HUES6 (cell line): ENCODE measurements around the gene TPSG1.

ENCODE experiments used
- H3K27ac ChIP-seq: 2 replicates; pipeline ENCODE4 v1.7.0; 2013; ENCODE audit warnings: low read depth, mild to moderate bottlenecking, low read length, inconsistent platforms
- H3K27me3 ChIP-seq: 2 replicates; pipeline ENCODE4 v1.6.1; 2013; ENCODE audit warnings: low read length; ENCODE audit not compliant: control insufficient read depth, insufficient read depth
- H3K36me3 ChIP-seq: 2 replicates; pipeline ENCODE4 v1.6.1; 2013; ENCODE audit warnings: low read length; ENCODE audit not compliant: control insufficient read depth, insufficient read depth
- H3K4me1 ChIP-seq: 2 replicates; pipeline ENCODE4 v1.6.1; 2013; ENCODE audit warnings: low read length; ENCODE audit not compliant: control insufficient read depth, insufficient read depth
- H3K4me3 ChIP-seq: 2 replicates; pipeline ENCODE4 v1.5.1; 2013; ENCODE audit warnings: low read depth, low read length
- H3K9ac ChIP-seq: one replicate; pipeline ENCODE4 v1.6.1; 2013; ENCODE audit warnings: mild to moderate bottlenecking, low read length
- H3K9me3 ChIP-seq: 2 replicates; pipeline ENCODE4 v1.6.1; 2013; ENCODE audit warnings: low read depth, low read length; ENCODE audit not compliant: control insufficient read depth, insufficient read depth

Gene TPSG1

DNA sequence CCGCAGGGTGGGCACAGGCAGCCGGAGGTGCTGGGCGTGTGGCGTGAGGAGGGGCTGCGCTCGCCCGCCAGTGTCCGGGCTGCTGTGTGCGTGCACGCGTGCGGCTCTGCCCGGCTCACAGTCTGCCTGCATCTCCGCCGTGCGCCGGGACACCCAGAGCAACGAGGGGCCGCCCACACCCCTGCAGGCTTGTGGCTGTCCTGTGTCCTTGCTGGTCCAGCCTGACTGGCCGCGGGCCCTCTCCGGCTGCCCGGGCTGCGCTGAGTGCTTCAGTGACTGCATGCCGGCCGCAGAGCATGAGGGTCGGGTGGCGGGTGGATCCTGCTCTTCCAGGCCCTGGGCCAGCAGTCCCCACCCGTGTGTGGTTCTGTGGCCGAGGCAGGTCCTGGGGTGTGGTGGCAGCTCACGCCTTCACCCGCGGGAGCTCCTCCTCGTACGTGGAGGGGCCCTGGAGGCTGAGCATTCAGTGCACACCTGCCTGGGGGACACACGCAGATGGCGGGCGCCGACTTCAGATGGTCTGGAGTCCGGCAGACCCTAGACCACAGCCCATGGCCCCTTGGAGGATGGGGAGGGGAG, 12.4 kb downstream of the TPSG1 start:
- H3K4me3 ChIP-seq, result no peak overlapping the region
- H3K27ac ChIP-seq, result no peak overlapping the region
- H3K27me3 ChIP-seq, result no peaks in the 10 kb centered on the region
- H3K9me3 ChIP-seq, result no peaks in the 10 kb centered on the region
- no peak overlapping the region for H3K9ac ChIP-seq
- H3K36me3 ChIP-seq, result peaks cover 45% of the 10 kb centered on the region
- H3K4me1 ChIP-seq, result no peaks in the 10 kb centered on the region

DNA sequence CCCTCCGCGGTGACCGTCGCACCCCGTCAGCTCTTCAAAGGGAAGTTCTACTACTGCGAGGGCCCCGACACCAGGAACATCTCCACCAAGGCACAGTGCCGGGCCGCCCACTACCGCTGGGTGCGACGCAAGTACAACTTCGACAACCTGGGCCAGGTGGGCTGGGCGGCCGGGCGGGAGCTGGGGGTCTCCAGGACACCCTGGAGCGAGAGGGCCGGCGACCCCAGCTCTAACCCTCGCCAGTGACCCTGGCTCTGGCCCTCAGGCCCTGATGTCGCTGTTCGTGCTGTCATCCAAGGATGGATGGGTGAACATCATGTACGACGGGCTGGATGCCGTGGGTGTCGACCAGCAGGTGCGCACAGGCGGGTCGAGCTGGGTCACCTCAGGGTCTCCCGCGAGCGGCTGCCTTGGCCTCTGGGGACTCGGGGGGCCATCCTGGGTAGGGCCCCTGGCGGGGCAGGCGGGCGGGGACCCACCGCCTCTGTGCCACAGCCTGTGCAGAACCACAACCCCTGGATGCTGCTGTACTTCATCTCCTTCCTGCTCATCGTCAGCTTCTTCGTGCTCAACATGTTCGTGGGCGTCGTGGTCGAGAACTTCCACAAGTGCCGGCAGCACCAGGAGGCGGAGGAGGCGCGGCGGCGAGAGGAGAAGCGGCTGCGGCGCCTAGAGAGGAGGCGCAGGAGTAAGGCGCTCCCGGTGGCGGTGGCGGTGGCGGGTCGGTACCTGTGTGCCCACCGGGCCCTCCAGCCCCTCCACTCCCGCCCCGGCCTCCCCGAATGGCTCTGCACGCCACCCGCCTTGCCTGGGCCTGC, 13.4 kb downstream of the TPSG1 start:
- H3K4me3 ChIP-seq, result no peak overlapping the region
- no peak overlapping the region for H3K9ac ChIP-seq
- H3K4me1 ChIP-seq, result no peaks in the 10 kb centered on the region
- H3K27me3 ChIP-seq, result no peaks in the 10 kb centered on the region
- no peaks in the 10 kb centered on the region for H3K9me3 ChIP-seq
- H3K36me3 ChIP-seq, result peaks cover 45% of the 10 kb centered on the region
- no peak overlapping the region for H3K27ac ChIP-seq

DNA sequence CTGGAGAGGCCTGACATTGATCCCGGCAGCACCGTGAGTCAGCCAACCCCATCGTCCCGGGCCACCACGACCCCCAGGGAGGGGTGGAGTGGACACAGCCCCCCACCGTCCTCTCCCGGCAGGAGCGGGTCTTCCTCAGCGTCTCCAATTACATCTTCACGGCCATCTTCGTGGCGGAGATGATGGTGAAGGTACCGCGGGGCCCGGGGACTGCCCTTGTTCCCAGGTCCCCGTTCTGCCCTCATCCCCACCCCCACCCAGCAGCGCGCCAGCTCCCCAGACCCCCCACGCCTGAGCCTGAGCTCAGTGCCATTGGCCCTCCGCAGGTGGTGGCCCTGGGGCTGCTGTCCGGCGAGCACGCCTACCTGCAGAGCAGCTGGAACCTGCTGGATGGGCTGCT, 14.6 kb downstream of the TPSG1 start:
- H3K4me1 ChIP-seq, result no peaks in the 10 kb centered on the region
- H3K9ac ChIP-seq, result no peak overlapping the region
- no peak overlapping the region for H3K27ac ChIP-seq
- no peak overlapping the region for H3K4me3 ChIP-seq
- peaks cover 37% of the 10 kb centered on the region for H3K36me3 ChIP-seq
- no peaks in the 10 kb centered on the region for H3K27me3 ChIP-seq
- H3K9me3 ChIP-seq, result no peaks in the 10 kb centered on the region

DNA sequence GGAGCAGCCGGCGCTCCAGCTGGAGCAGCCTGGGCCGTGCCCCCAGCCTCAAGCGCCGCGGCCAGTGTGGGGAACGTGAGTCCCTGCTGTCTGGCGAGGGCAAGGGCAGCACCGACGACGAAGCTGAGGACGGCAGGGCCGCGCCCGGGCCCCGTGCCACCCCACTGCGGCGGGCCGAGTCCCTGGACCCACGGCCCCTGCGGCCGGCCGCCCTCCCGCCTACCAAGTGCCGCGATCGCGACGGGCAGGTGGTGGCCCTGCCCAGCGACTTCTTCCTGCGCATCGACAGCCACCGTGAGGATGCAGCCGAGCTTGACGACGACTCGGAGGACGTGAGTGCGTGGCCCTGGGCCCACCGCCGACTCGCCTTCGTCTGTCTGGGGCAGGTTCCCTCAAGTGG, 16.0 kb downstream of the TPSG1 start:
- H3K27ac ChIP-seq, result no peak overlapping the region
- no peak overlapping the region for H3K4me3 ChIP-seq
- H3K4me1 ChIP-seq, result no peaks in the 10 kb centered on the region
- no peak overlapping the region for H3K9ac ChIP-seq
- no peaks in the 10 kb centered on the region for H3K27me3 ChIP-seq
- H3K9me3 ChIP-seq, result no peaks in the 10 kb centered on the region
- H3K36me3 ChIP-seq, result peaks cover 38% of the 10 kb centered on the region

DNA sequence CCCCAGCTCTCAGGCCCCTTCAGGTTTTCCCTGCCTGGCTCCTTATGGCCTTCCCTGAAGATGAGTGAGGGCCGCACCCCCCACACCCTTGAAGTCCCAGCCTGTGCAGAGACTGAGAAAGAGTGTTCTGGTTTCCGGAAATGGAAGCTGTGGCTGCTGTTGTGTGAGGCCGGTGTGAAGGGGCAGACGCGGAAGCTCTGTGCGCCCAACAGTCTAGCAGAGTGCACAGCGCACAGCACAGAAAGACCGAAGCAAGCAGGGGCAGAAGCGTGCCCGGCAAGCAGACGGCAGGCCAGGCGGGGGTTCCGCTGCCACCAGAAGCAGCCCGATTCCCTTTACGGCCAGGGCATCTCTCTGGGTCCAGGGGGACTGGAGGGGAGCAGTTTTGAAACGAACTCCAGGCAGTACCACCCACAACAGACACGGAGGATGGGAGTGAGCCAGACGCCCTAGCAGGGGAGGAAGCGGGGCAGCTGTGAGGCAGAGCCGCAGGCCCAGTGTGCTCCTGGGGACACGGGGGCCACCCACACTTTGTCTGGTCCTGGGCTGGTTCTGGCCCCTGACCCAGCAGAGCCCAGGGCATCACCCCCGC, 16.7 kb downstream of the TPSG1 start:
- Histone ChIP-seq H3K9ac (no peak overlapping the region), H3K4me3 (no peak overlapping the region), H3K27me3 (no peaks in the 10 kb centered on the region), H3K27ac (no peak overlapping the region), H3K36me3 (peaks cover 38% of the 10 kb centered on the region), H3K4me1 (no peaks in the 10 kb centered on the region), H3K9me3 (no peaks in the 10 kb centered on the region)

DNA sequence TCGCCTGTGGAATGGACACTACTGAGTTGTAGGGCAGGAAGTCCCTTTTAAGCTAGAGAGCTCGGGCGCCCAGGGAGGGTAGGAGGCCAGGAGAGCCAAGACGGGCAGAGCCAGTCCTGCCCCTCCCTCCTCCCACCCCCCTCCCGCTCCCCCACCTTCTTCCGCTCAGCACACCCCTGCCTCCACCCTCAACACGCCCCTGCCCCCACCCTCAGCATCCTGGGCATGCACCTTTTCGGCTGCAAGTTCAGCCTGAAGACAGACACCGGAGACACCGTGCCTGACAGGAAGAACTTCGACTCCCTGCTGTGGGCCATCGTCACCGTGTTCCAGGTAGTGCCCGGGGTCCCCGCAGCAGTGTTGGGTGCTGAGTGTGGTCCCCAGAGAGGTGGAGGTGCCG, 18.3 kb downstream of the TPSG1 start:
- no peaks in the 10 kb centered on the region for H3K4me1 ChIP-seq
- H3K9me3 ChIP-seq, result no peaks in the 10 kb centered on the region
- no peaks in the 10 kb centered on the region for H3K27me3 ChIP-seq
- H3K4me3 ChIP-seq, result no peak overlapping the region
- no peak overlapping the region for H3K9ac ChIP-seq
- peaks cover 41% of the 10 kb centered on the region for H3K36me3 ChIP-seq
- no peak overlapping the region for H3K27ac ChIP-seq

DNA sequence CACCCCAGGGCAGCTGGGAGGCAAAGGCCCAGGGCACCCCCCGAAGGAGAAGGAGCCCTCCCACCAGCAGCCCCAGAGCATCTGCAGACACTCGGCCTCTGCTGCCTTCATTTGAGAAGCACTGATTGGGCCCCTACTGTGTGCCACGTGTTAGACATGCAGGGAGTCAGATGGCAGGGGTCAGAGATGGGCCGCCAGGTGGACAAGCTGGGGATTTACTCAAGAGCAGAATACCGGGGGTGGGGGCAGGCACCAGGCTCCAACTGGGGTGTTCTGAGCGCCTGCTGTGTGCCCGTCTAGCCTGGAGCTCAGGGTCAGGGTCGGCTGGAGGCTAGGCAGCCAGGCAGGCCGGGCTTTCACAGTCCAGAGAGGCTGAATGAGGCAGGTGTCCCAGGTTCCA, 18.7 kb downstream of the TPSG1 start:
- Histone ChIP-seq H3K36me3 (peaks cover 43% of the 10 kb centered on the region), H3K9me3 (no peaks in the 10 kb centered on the region), H3K9ac (no peak overlapping the region), H3K4me3 (no peak overlapping the region), H3K27me3 (no peaks in the 10 kb centered on the region), H3K4me1 (no peaks in the 10 kb centered on the region), H3K27ac (no peak overlapping the region)

DNA sequence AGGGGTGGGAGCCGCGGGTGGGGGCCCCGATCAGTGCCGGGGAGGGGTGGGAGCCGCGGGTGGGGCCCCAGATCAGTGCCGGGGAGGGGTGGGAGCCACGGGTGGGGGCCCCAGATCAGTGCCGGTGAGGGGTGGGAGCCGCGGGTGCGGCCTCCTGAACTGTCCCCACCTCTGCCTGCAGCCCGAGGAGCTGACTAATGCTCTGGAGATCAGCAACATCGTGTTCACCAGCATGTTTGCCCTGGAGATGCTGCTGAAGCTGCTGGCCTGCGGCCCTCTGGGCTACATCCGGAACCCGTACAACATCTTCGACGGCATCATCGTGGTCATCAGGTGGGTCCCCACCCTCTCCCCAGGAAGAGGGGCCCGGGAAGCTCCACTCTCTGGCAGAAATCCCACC, 20.1 kb downstream of the TPSG1 start:
- no peak overlapping the region for H3K27ac ChIP-seq
- H3K4me1 ChIP-seq, result no peaks in the 10 kb centered on the region
- no peak overlapping the region for H3K9ac ChIP-seq
- peaks cover 33% of the 10 kb centered on the region; the same call in 1 of the 2 replicates for H3K36me3 ChIP-seq
- no peaks in the 10 kb centered on the region for H3K9me3 ChIP-seq
- no peak overlapping the region for H3K4me3 ChIP-seq
- H3K27me3 ChIP-seq, result no peaks in the 10 kb centered on the region

DNA sequence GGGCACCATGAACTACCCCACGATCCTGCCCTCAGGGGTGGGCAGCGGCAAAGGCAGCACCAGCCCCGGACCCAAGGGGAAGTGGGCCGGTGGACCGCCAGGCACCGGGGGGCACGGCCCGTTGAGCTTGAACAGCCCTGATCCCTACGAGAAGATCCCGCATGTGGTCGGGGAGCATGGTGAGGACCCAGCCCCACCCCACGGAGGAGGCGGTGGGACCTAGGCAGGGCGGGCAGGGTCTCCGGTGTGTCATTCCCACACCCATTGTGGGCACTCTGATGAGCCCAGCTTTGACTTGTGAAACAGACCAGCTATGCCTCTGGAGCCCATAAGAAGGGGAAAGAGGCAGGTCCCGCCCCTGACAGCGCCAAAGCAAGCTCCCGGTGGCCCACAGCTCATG, 22.8 kb downstream of the TPSG1 start:
- Histone ChIP-seq H3K36me3 (peaks cover 18% of the 10 kb centered on the region; the same call in 1 of the 2 replicates), H3K4me3 (no peak overlapping the region), H3K27ac (no peak overlapping the region), H3K9me3 (no peaks in the 10 kb centered on the region), H3K4me1 (no peaks in the 10 kb centered on the region), H3K9ac (no peak overlapping the region), H3K27me3 (no peaks in the 10 kb centered on the region)

DNA sequence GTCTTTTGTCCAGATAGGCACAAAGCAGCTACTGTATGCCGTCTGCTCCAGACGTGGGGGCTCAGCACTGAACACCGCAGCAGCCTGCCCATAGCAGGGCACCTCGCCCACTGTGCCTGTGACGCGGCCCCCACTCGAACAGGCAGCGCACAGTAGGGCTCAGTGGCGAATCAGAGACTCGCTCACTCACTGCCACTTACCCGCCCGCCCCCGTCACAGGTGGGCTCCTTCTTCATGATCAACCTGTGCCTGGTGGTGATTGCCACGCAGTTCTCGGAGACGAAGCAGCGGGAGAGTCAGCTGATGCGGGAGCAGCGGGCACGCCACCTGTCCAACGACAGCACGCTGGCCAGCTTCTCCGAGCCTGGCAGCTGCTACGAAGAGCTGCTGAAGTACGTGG, 23.6 kb downstream of the TPSG1 start:
- Histone ChIP-seq H3K4me3 (no peak overlapping the region), H3K27me3 (no peaks in the 10 kb centered on the region)

DNA sequence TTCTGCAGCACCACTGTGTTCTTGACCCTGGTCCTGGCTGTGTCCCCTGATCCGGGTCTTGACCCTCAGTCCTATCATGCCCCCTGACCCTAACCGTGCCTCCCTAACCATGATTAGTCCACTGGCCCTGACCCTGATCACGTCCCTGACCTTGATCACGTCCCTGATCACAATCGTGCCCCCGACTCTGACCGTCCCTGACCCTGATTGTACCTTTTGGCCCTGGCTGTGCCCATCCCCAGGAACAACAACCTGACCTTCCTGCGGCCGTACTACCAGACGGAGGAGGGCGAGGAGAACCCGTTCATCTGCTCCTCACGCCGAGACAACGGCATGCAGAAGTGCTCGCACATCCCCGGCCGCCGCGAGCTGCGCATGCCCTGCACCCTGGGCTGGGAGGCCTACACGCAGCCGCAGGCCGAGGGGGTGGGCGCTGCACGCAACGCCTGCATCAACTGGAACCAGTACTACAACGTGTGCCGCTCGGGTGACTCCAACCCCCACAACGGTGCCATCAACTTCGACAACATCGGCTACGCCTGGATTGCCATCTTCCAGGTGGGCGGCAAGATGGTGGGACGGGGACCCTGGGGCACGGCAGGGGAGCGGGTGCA, 24.9 kb downstream of the TPSG1 start:
- Histone ChIP-seq H3K36me3 (peaks cover 11% of the 10 kb centered on the region; the same call in 1 of the 2 replicates), H3K9ac (no peak overlapping the region), H3K27ac (no peak overlapping the region), H3K9me3 (no peaks in the 10 kb centered on the region), H3K4me3 (no peak overlapping the region), H3K4me1 (no peaks in the 10 kb centered on the region), H3K27me3 (no peaks in the 10 kb centered on the region)

More for the DNA sequence above, 23.6 kb downstream of the TPSG1 start:
- Histone ChIP-seq H3K4me1 (no peaks in the 10 kb centered on the region), H3K9me3 (no peaks in the 10 kb centered on the region), H3K36me3 (peaks cover 13% of the 10 kb centered on the region; the same call in 1 of the 2 replicates), H3K9ac (no peak overlapping the region), H3K27ac (no peak overlapping the region)
